IMR-90 (cell line): ENCODE data around the gene FSTL1. TPM values are rescaled to one million over a fixed set of nuclear protein-coding genes. Genes with fewer than 3 reads are reported as not detected.

Experiments used
- ATAC-seq: fragments of 200-7000 bp; cut with Tn5 transposase; 2 replicates; pipeline ENCODE4 v1.9.1; 2020; ENCODE audit warnings: low read depth, mild to moderate bottlenecking, moderate library complexity
- BruUV-seq: library from RNA; stranded (reverse); fragments of 400-500 nt; replicated peaks from 2 replicates; lab custom pipeline; 2021; lab: Mats Ljungman, UMichigan
- CTCF ChIA-PET: fragments of 300-600 bp; formaldehyde crosslinking; extraction: SDS; loops from one replicate; lab custom pipeline; 2021; ENCODE audit warnings: antibody characterized with exemption; lab: Yijun Ruan, JAX
- POLR2A ChIA-PET: fragments of 300-600 bp; sonication (Branson Sonifier 250); formaldehyde crosslinking; loops from one replicate; lab custom pipeline; 2022; ENCODE audit warnings: antibody characterized with exemption; ENCODE audit not compliant: unreplicated experiment; lab: Charles Lee
- DNase-seq: peaks from one replicate; pipeline ENCODE4 v3.0.0; 2013
- H2AFZ ChIP-seq: replicated peaks from 2 replicates; pipeline ENCODE3; 2013; ENCODE audit warnings: low read length, mild to moderate bottlenecking; ENCODE audit not compliant: poor library complexity
- H2AK5ac ChIP-seq: 2 replicates; pipeline ENCODE4 v1.6.1; 2013; ENCODE audit warnings: low read depth, low read length, inconsistent platforms
- H2AK9ac ChIP-seq: replicated peaks from 2 replicates; pipeline ENCODE3; 2013; ENCODE audit warnings: mild to moderate bottlenecking, low read depth, low read length, moderate library complexity; ENCODE audit not compliant: poor library complexity
- H2BK120ac ChIP-seq: 2 replicates; pipeline ENCODE4 v1.6.1; 2013; ENCODE audit warnings: low read depth, low read length, inconsistent platforms
- H2BK15ac ChIP-seq: 3 replicates; pipeline ENCODE4 v1.6.1; 2013; ENCODE audit warnings: low read depth, low read length, inconsistent platforms
- H2BK20ac ChIP-seq: 2 replicates; pipeline ENCODE4 v1.6.1; 2013; ENCODE audit warnings: low read depth, mild to moderate bottlenecking, inconsistent platforms, low read length, moderate library complexity
- H2BK5ac ChIP-seq: 2 replicates; pipeline ENCODE4 v1.6.1; 2013; ENCODE audit warnings: mild to moderate bottlenecking, low read depth, low read length, inconsistent platforms; ENCODE audit not compliant: poor library complexity, severe bottlenecking
- H3K14ac ChIP-seq: replicated peaks from 2 replicates; pipeline ENCODE4 v1.6.1; 2013; ENCODE audit warnings: low read depth, low read length, inconsistent platforms
- H3K18ac ChIP-seq: 2 replicates; pipeline ENCODE4 v1.6.1; 2013; ENCODE audit warnings: low read depth, low read length, control low read depth
- H3K23ac ChIP-seq: 2 replicates; pipeline ENCODE4 v1.6.1; 2013; ENCODE audit warnings: low read depth, low read length, inconsistent platforms
- H3K27ac ChIP-seq: 2 replicates; pipeline ENCODE4 v1.5.1; 2013; ENCODE audit warnings: mild to moderate bottlenecking, control low read depth, low read length; ENCODE audit not compliant: insufficient read depth
- H3K27me3 ChIP-seq: 2 replicates; pipeline ENCODE4 v1.6.1; 2013; ENCODE audit warnings: low read length; ENCODE audit not compliant: control insufficient read depth, insufficient read depth
- H3K36me3 ChIP-seq: 2 replicates; pipeline ENCODE4 v1.6.1; 2013; ENCODE audit warnings: low read length, mixed read lengths; ENCODE audit not compliant: control insufficient read depth, insufficient read depth
- H3K4ac ChIP-seq: 2 replicates; pipeline ENCODE4 v1.6.1; 2013; ENCODE audit warnings: low read depth, low read length, inconsistent platforms
- H3K4me1 ChIP-seq: 2 replicates; pipeline ENCODE4 v1.6.1; 2013; ENCODE audit warnings: low read length, mixed read lengths; ENCODE audit not compliant: control insufficient read depth, insufficient read depth
- H3K4me2 ChIP-seq: 2 replicates; pipeline ENCODE4 v1.6.1; 2013; ENCODE audit warnings: low read depth, mild to moderate bottlenecking, control low read depth, low read length, moderate library complexity
- H3K4me3 ChIP-seq: 2 replicates; pipeline ENCODE4 v1.5.1; 2013; ENCODE audit warnings: low read depth, mild to moderate bottlenecking, control low read depth, low read length, moderate library complexity; ENCODE audit not compliant: insufficient read depth
- H3K56ac ChIP-seq: 2 replicates; pipeline ENCODE4 v1.6.1; 2013; ENCODE audit warnings: low read length, inconsistent platforms; ENCODE audit not compliant: insufficient read depth; ENCODE audit errors: extremely low read depth
- H3K79me1 ChIP-seq, 2 experiments: 2 replicates each; pipeline ENCODE4 v1.6.1; 2013; ENCODE audit warnings: low read length in 2 of 2, inconsistent platforms in 1 of 2, low read depth in 1 of 2
- H3K9ac ChIP-seq: 2 replicates; pipeline ENCODE4 v1.6.1; 2013; ENCODE audit warnings: low read depth, low read length, control low read depth
- H3K9me1 ChIP-seq: 2 replicates; pipeline ENCODE4 v1.6.1; 2013; ENCODE audit warnings: low read length, inconsistent platforms; ENCODE audit not compliant: insufficient read depth
- H3K9me3 ChIP-seq: 2 replicates; pipeline ENCODE4 v1.6.1; 2013; ENCODE audit warnings: low read length; ENCODE audit not compliant: control insufficient read depth, insufficient read depth
- H4K20me1 ChIP-seq: 2 replicates; pipeline ENCODE4 v1.6.1; 2013; ENCODE audit warnings: low read length, inconsistent platforms; ENCODE audit not compliant: insufficient read depth
- H4K5ac ChIP-seq: 2 replicates; pipeline ENCODE4 v1.6.1; 2013; ENCODE audit warnings: mild to moderate bottlenecking, low read depth, low read length, control low read depth
- H4K8ac ChIP-seq, 2 experiments: 2 replicates each; pipeline ENCODE4 v1.6.1; 2013; ENCODE audit warnings: low read depth in 2 of 2, low read length in 2 of 2, control low read depth in 1 of 2, inconsistent platforms in 1 of 2
- H4K91ac ChIP-seq: 2 replicates; pipeline ENCODE4 v1.6.1; 2013; ENCODE audit warnings: low read depth, low read length, inconsistent platforms; ENCODE audit not compliant: insufficient read depth
- CEBPB ChIP-seq: IDR thresholded peaks from 2 replicates; pipeline ENCODE4 v1.6.1; 2012; ENCODE audit warnings: low read depth, low read length, improper control_type of control experiment
- POLR2A ChIP-seq: IDR thresholded peaks from 2 replicates; pipeline ENCODE4 v1.6.1; 2012; ENCODE audit warnings: mild to moderate bottlenecking, low read depth, low read length
- WGBS, 2 experiments: methylation state at CpG; one replicate each; pipeline versions ENCODE4 v1.1.5 to v1.1.7; 2013; ENCODE audit warnings: missing lambda C conversion rate in 2 of 2; ENCODE audit not compliant: insufficient read length in 1 of 2; ENCODE audit errors: extremely low coverage in 2 of 2; 5-methylcytosine and 5-hydroxymethylcytosine counted together
- dilution Hi-C: fragments of 300-500 bp; cut with HindIII; formaldehyde crosslinking; loops from one replicate; pipeline ENCODE4 v1.14.3; 2018; ENCODE audit warnings: low sequenced_read_pairs; ENCODE audit not compliant: unreplicated experiment
- in situ Hi-C: fragments of 300-500 bp; cut with MboI; formaldehyde crosslinking; loops from 3 replicates; pipeline ENCODE4 v1.14.3; 2019; ENCODE audit warnings: low sequenced_read_pairs, inconsistent platforms, mixed read lengths
- intact Hi-C: fragments of 100-400 bp; cut with micrococcal nuclease; formaldehyde crosslinking; loops from 2 replicates; pipeline ENCODE4 v1.10.0; 2022
- polyA plus RNA-seq, 3 experiments: library from polyadenylated mRNA; depleted of rRNA; stranded (reverse); fragments of >200 nt; gene quantifications; 2 replicates each; pipeline ENCODE4 v1.2.3, GENCODE V29; 2012; ENCODE audit warnings: low replicate concordance in 1 of 3
- total RNA-seq: library from RNA; depleted of rRNA; stranded (reverse); fragments of >200 nt; gene quantifications from 2 replicates; pipeline ENCODE4 v1.2.3, GENCODE V29; 2012

FSTL1 gene
- total and polyA plus RNA-seq, 2 of the 4 experiments (the other 2 are of a cell fraction): 864 to 1,642 TPM

DNA sequence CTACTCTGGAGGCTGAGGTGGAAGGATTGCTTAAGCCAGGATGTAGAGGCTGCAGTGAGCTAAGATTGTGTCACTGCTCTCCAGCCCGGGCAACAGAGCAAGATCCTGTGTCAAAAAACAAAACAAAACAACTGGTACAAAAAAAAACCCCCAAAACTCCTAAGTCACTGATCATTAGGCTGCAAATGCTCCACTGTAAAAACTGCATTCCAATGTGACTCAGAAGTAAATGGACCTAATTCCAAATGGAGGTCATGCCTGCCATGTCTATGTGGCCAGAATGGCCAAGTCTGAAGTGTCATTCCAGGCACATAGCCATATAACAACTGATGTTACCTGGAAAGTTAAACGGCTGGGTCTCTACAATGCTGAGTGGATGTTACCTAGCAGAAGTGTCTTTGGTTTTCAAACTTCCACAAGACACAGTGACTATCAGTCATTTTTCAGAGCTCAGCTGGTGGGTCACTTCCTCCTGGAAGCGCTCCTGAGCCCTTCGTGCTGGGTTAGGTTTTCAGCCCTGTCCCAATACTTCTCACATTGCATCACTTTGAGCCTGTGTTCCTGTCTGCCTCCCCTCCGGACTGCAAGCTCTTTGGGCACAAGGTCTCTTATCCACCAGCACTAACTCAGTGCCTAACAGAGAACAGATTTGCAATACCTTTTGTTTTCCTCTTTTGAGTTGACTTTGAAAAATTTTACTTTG, 10.6 kb downstream of the FSTL1 start:
- Histone ChIP-seq H3K36me3 (peaks cover 38% of the 10 kb centered on the region), H3K4me2 (peak overlapping the region; percentile 24; the same call in 1 of the 2 replicates), H3K79me1 (peaks cover 16 to 61% of the 10 kb centered on the region in 2 experiments), H3K14ac (peak overlapping the region; percentile 37; the same call in 1 of the 2 replicates), H3K27ac (peak overlapping the region; percentile 59), H3K9me3 (no peaks in the 10 kb centered on the region), H3K9ac (no peak overlapping the region), H2AFZ (no peak overlapping the region), H4K8ac (no peak overlapping the region), H4K5ac (no peak overlapping the region), H2BK15ac (no peak overlapping the region), H4K91ac (no peak overlapping the region), H2AK5ac (0 out of 2 replicates have a peak overlapping the region, but pooled peaks have one; percentile 37), H3K56ac (no peak overlapping the region), H3K4me1 (peaks cover 35% of the 10 kb centered on the region), H2BK120ac (peak overlapping the region; percentile 9; the same call in 1 of the 2 replicates), H2AK9ac (no peak overlapping the region), H3K23ac (no peak overlapping the region; the same call in 1 of the 2 replicates), H2BK5ac (peak overlapping the region; percentile 73), H2BK20ac (0 out of 2 replicates have a peak overlapping the region, but pooled peaks have one; percentile 30), H3K4ac (peak overlapping the region; percentile 81; the same call in 1 of the 2 replicates), H3K18ac (peak overlapping the region; percentile 58; the same call in 1 of the 2 replicates), H3K9me1 (peaks cover 38% of the 10 kb centered on the region), H3K4me3 (no peak overlapping the region), H3K27me3 (no peaks in the 10 kb centered on the region), H4K20me1 (peaks cover 87% of the 10 kb centered on the region)
- ATAC-seq: 0 out of 2 replicates have a peak, but pooled peaks have one; percentile 3
- WGBS, 2 experiments: 87% methylated on average over 3 of the region's 5 CpGs; no CpG with 5 or more reads in 1 of the 2 experiments
- in situ Hi-C loops: loop anchor here (25.0 kb wide), 2 partner anchors 347 to 1047 kb away; no protein-coding TSS in a partner anchor
- peak; percentile 57 for TF ChIP-seq CEBPB
- TF ChIP-seq POLR2A: no peak
- intact Hi-C loops: no loop called here
- ChIA-PET CTCF (interaction anchor here (1.9 to 2.0 kb wide), 2 partner anchors 23 to 119 kb away, joined by 6 to 7 read pairs; no protein-coding TSS in a partner anchor), POLR2A (no interaction called here)
- BruUV-seq: no TSS peak
- peak; percentile 58 for DNase-seq
- dilution Hi-C loops: no loop called here
